ENCODE results near the gene ADGRL4.
"Not testable (repeated sequence)": the region's sequence is repeated elsewhere in the genome, so short reads cannot be mapped to it uniquely, and the experiment has no call there.

The ADGRL4 gene

GRCh38 chr1:78916986-78917385 is 89.5 kb downstream of the ADGRL4 start:
- DNase-seq (ENCODE audit: low spot score), result no peak

DNA sequence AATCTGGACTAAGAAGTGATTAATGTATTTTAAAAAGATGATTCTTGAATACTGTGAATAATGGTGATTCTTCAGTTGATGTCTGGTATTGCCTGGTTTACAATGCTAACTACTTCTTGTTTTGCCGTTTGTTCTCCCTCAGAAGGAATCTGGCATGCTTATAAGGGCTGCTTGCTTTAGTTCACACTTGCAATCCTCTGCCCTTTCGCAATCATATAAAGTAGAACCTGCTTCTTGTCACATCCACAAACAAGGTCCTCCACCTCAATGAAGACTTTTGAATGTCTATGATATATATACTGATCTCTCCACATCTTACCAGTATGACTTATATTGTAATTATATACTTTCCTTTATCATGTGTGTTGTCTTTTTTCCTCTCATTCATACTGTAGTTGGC is 92.6 kb downstream of the ADGRL4 start:
- DNase-seq (ENCODE audit: low spot score), result no peak

- no peak for DNase-seq (ENCODE audit: low spot score)
These were observed 94.3 kb downstream of the ADGRL4 start for GRCh38 chr1:78911956-78912880.

GRCh38 chr1:78902641-78903040 is 103.9 kb downstream of the ADGRL4 start:
- no peak for DNase-seq (ENCODE audit: low spot score)

- DNase-seq (ENCODE audit: low spot score), result no peak
These were observed 111.7 kb downstream of the ADGRL4 start for GRCh38 chr1:78894811-78895210.

- DNase-seq (ENCODE audit: low spot score), result no peak
These were observed 114.2 kb downstream of the ADGRL4 start for GRCh38 chr1:78892260-78892840.

- no peak for DNase-seq (ENCODE audit: low spot score)
These were observed 119.1 kb downstream of the ADGRL4 start for GRCh38 chr1:78887458-78887857.

DNA sequence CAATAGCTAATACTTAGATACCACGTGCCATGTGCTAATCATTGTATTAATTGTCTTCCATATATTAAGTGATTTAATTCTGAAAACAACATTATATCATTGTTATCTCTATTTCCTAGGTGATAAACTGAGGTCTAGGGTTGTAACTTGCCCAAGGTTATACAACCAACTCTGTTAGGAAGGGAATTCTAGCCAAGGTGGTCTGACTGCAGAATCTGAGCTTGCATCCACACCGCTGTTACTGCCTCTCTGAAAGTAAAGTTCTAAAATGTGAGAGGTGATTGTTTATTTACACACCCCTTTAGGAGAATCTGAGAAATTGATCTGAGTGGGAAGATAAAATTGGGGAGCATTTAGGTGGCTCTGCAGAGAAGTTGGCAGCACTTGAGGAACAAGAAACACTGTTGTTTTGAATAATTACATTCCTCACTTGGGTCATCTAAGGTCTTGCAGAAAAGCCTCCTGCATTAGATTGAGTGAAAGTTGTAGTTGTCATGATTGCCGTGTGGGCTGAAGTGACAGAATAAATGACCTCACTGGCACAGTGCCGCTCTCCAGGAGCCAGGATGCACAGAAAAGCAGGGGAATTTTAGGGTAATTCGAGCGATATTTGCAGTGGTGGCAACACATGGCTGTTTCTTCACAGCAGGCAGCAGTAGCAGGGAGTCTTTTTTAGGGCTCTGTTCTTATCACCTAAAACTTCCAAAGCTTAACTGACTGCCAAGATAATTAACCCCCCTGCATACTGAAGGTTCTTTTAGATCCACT is 121.7 kb downstream of the ADGRL4 start:
- no peak for DNase-seq (ENCODE audit: low spot score)

DNA sequence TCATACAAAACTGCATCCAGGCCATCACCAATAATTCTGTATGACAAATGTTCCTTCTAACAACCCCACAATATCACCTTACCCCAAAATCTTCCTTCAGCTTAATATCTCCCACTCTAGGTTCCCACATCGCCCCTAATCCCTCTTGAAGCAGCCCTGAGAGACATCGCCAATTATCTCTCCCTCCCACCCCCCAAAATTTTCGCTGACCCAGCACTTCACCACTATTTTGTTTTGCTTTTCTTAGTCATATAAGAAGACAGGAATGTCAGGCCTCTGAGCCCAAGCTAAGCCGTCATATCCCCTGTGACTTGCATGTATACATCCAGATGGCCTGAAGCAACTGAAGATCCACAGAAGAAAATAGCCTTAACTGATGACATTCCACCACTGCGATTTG is 126.3 kb downstream of the ADGRL4 start:
- DNase-seq (ENCODE audit: low spot score), result no peak

DNA sequence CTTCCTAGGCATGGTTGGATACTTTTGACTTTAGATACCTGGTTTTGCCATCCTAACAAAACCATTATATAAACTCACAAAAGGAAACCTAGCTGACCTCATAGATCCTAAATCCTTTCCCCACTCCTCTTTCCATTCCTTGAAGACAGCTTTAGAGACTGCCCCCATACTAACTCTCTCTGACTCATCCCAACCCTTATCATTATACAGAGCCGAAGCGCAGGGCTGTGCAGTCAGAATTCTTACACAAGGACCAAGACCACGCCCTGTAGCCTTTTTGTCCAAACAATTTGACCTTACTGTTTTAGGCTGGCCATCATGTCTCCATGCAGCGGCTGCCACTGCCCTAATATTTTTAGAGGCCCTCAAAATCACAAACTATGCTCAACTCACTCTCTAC is 130.5 kb downstream of the ADGRL4 start:
- not testable (repeated sequence) for DNase-seq (ENCODE audit: low spot score)

- not testable (repeated sequence) for DNase-seq (ENCODE audit: low spot score)
These were observed 133.7 kb downstream of the ADGRL4 start for GRCh38 chr1:78872801-78873200.

DNA sequence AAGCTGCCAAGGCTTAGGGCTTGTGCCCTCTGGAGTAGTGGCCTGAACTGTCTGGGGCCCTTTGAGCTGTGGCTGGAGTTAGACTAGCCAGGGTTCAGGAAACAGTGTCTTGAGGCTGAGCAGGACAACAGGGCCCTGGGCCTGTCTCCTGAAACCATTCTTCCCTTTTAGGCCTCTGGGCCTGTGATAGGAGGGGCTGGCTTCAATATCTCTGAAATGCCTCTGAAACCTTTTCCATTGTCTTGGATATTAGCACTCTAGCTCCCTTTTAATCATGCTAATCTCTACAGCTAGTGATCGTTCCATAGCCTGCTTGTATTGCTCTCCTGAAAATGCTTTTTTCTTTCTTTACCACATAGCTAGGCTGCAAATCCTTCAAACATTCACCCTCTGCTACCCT is 135.3 kb downstream of the ADGRL4 start:
- DNase-seq (ENCODE audit: low spot score), result no peak

DNA sequence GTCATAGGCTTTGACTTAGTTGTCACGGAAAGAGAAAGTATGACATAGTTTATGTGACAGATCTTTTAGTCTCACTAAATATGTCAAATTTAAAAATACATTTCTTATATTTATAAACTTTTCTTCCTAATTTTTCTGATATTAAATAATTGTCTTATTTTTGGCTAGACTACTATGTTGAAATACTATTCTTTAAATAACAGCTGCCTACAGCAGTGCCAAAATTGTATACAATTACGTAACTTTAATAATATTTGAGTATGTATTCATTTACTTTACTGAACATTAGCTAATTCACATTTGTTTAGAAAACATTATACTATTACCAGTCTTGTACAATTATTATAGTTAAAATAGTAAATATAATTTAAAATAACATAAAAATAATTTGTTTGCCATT is 137.4 kb downstream of the ADGRL4 start:
- no peak for DNase-seq (ENCODE audit: low spot score)

DNA sequence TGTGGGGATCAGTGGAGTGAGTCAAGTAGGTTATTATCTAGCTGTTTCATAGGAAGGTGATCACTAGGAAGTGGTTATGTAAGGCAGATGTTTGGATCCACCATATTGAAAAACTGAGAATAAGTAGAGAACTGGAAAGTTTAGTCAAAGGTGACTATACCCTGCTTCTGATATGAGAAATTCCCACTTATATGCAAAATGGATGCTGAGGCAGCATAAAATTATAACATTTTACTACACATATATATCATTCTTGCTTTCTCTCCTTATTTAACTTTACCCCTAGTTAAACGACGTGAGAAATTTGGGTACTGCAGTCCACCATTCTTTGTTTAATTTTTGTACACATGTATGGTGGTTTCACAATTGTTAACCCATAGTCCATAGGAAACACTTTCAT is 142.4 kb downstream of the ADGRL4 start:
- DNase-seq (ENCODE audit: low spot score), result no peak

DNA sequence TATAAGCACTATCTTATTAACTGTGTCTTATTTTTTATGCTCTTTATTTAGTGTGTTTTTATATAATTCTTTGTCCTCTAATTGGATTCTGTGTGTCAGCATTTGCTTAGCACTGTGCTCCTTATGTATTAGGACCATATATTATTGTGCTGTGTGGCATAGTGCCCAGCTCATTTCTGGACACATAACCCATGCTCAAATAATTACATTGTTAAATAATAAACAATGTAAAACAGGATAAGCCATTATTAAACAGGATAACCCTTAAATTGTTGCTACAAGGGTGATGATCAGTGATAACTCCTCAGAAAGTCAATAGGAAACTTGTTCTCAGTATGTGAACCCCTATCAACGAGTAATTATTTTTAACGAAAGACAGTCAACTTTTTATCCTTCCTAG is 150.4 kb downstream of the ADGRL4 start:
- no peak for DNase-seq (ENCODE audit: low spot score)

- DNase-seq (ENCODE audit: low spot score), result no peak
These were observed 151.3 kb downstream of the ADGRL4 start for GRCh38 chr1:78855258-78855657.

GRCh38 chr1:78854556-78854955 is 152.0 kb downstream of the ADGRL4 start:
- no peak for DNase-seq (ENCODE audit: low spot score)

GRCh38 chr1:78843546-78843945 is 163.0 kb downstream of the ADGRL4 start:
- DNase-seq (ENCODE audit: low spot score), result no peak

- DNase-seq (ENCODE audit: low spot score), result no peak
These were observed 163.4 kb downstream of the ADGRL4 start for GRCh38 chr1:78843111-78843510.

DNA sequence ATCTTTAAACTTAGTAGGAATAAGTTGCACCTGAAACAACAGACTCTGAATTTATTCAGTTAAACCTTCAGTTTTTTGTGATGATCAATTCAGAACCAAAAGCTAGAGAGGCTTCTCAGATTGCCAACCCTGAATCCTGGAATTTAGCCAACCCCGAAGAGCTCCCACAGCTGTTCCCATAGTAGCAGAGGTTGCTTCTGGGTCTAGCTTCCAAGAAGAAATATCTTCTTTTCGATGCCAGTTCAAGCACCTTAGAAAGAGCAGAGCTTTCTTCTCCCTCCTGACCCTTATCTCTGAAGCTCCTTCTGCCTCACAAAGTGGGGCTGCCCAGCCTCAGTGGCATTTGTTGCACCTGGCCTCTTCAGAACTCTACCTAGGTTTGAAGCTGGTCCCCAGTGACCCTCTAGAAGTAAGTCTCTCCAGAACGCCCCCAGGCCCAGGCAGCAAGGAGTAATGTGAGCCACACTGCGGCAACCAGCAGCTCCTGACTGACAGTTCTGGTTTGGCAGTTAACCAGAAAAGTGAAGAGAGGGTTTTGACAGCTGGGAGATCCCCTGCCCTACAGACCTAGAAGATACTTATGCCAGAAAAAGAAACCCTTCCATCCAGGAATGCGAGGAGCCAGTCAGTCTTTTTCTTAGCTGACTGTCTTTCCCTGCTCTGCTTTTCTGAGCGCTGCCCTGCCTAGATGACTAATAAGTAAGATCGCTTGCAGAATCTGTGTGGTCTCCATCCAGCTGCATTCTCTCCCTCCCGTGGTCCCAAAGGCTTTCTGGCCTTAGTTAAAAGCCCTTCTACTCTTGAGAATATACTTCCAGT is 165.9 kb downstream of the ADGRL4 start:
- no peak for DNase-seq (ENCODE audit: low spot score)

Measured in HuH-7.5 (cell line).